Peyer's patch (tissue), 4 donors: ENCODE results near the gene DNAH14. TPM values are rescaled to one million over a fixed set of nuclear protein-coding genes. Genes with fewer than 3 reads are reported as not detected.
A peak's percentile ranks its signal among the peaks of the same experiment; 100 is the strongest.

ENCODE experiments used
- DNase-seq, 3 donors: peaks; one replicate each; pipeline ENCODE4 v3.0.0-alpha.2; 2017 to 2019
- H3K27ac ChIP-seq, 4 donors: fragments of 200-600 bp; sonication (generic); one replicate each; pipeline ENCODE4 v1.5.1; 2016 to 2019
- H3K27me3 ChIP-seq, 2 donors: fragments of 200-600 bp; sonication (generic); one replicate each; pipeline ENCODE4 v1.5.1; 2019
- H3K36me3 ChIP-seq, 3 donors: fragments of 200-600 bp; sonication (generic); one replicate each; pipeline ENCODE4 v1.5.1; 2016 to 2019
- H3K4me1 ChIP-seq, 4 donors: fragments of 200-600 bp; sonication (generic); one replicate each; pipeline ENCODE4 v1.5.1; 2016 to 2019
- H3K4me3 ChIP-seq, 4 donors: fragments of 200-600 bp; sonication (generic); 1 replicate in 3 of 4; 2 replicates in 1 of 4; pipeline ENCODE4 v1.5.1; 2016 to 2019; ENCODE audit warnings: mild to moderate bottlenecking in 1 of 4
- H3K9me3 ChIP-seq, 4 donors: fragments of 200-600 bp; sonication (generic); one replicate each; pipeline ENCODE4 v1.5.1; 2016 to 2019; ENCODE audit warnings: mild to moderate bottlenecking in 1 of 4
- CTCF ChIP-seq, 6 experiments: fragments of 450-650 bp in 4 of 6; fragments of 200-600 bp in 2 of 6; sonication (generic) in 1 of 6; IDR thresholded peaks; one replicate each; pipeline ENCODE4 v1.5.1; 2017 to 2019; ENCODE audit warnings: antibody characterized with exemption in 6 of 6, mild to moderate bottlenecking in 3 of 6, moderate library complexity in 1 of 6
- POLR2A ChIP-seq, 2 donors: fragments of 450-650 bp; IDR thresholded peaks; one replicate each; pipeline ENCODE4 v1.5.1; 2017; ENCODE audit warnings: antibody characterized with exemption in 2 of 2, mild to moderate bottlenecking in 2 of 2, moderate library complexity in 2 of 2
- total RNA-seq, 4 donors: library from RNA; depleted of rRNA; stranded (reverse); fragments of >200 nt; gene quantifications; one replicate each; pipeline ENCODE4 v1.1.0, GENCODE V29; 2016

The DNAH14 gene
- total RNA-seq, 4 donors from 2014 or later: 6.5 to 11.0 (median 7.4) TPM

GRCh38 chr1:225441314-225442122 is 512.0 kb downstream of the DNAH14 start:
- Histone ChIP-seq H3K27me3 (no peaks in the 10 kb centered on the region), H3K4me1 (peaks cover 9 to 55% (median 17%) of the 10 kb centered on the region in 4 donors), H3K36me3 (no peaks in the 10 kb centered on the region), H3K27ac (peak overlapping the region; percentile 13 to 90 (median 73)), H3K9me3 (no peaks in the 10 kb centered on the region), H3K4me3 (peak overlapping the region in 1 of 4 donors; percentile 3)
- DNase-seq: peak in 1 of 3 donors; percentile 77
- TF ChIP-seq POLR2A (IDR thresholded peaks at IDR 0.05) (no peak), CTCF (IDR thresholded peaks at IDR 0.05) (peak in 4 of 6 experiments; percentile 32 to 44 (median 42))

- H3K27me3 ChIP-seq: no peaks in the 10 kb centered on the region
- no peaks in the 10 kb centered on the region for H3K9me3 ChIP-seq
- H3K4me1 ChIP-seq: peaks cover 9 to 61% (median 18%) of the 10 kb centered on the region in 4 donors
- H3K4me3 ChIP-seq: no peak overlapping the region
- peak overlapping the region; percentile 13 to 90 (median 73) for H3K27ac ChIP-seq
- TF ChIP-seq POLR2A (IDR thresholded peaks at IDR 0.05): no peak
- no peaks in the 10 kb centered on the region for H3K36me3 ChIP-seq
- no peak for DNase-seq
These were observed 512.6 kb downstream of the DNAH14 start for GRCh38 chr1:225442123-225442505.

- peak in 1 of 3 donors; percentile 62 for DNase-seq
- Histone ChIP-seq H3K4me1 (peaks cover 9 to 72% (median 18%) of the 10 kb centered on the region in 4 donors), H3K27me3 (no peaks in the 10 kb centered on the region), H3K36me3 (no peaks in the 10 kb centered on the region), H3K9me3 (no peaks in the 10 kb centered on the region), H3K4me3 (peak overlapping the region in 1 of 4 donors; percentile 15), H3K27ac (peak overlapping the region; percentile 72 to 91 (median 80))
- TF ChIP-seq POLR2A (IDR thresholded peaks at IDR 0.05) (no peak), CTCF (IDR thresholded peaks at IDR 0.05) (no peak)
These were observed 516.4 kb downstream of the DNAH14 start for GRCh38 chr1:225445639-225446594.

GRCh38 chr1:225446595-225446960 is 517.1 kb downstream of the DNAH14 start:
- Histone ChIP-seq H3K36me3 (no peaks in the 10 kb centered on the region), H3K27me3 (no peaks in the 10 kb centered on the region), H3K27ac (peak overlapping the region; percentile 72 to 91 (median 80)), H3K4me3 (no peak overlapping the region), H3K9me3 (no peaks in the 10 kb centered on the region), H3K4me1 (peaks cover 9 to 66% (median 18%) of the 10 kb centered on the region in 4 donors)
- TF ChIP-seq CTCF (IDR thresholded peaks at IDR 0.05): no peak
- TF ChIP-seq POLR2A (IDR thresholded peaks at IDR 0.05): no peak
- peak in 1 of 3 donors; percentile 44 for DNase-seq

GRCh38 chr1:225446981-225447615 is 517.6 kb downstream of the DNAH14 start:
- DNase-seq: peak in 1 of 3 donors; percentile 44
- TF ChIP-seq CTCF (IDR thresholded peaks at IDR 0.05): no peak
- no peak for TF ChIP-seq POLR2A (IDR thresholded peaks at IDR 0.05)
- Histone ChIP-seq H3K4me3 (no peak overlapping the region), H3K27me3 (no peaks in the 10 kb centered on the region), H3K36me3 (no peaks in the 10 kb centered on the region), H3K4me1 (peaks cover 9 to 61% (median 17%) of the 10 kb centered on the region in 4 donors), H3K27ac (peak overlapping the region; percentile 6 to 91 (median 78)), H3K9me3 (no peaks in the 10 kb centered on the region)
